ENCODE data around the gene MSRB1. TPM values are rescaled to one million over a fixed set of nuclear protein-coding genes. Genes with fewer than 3 reads are reported as not detected.

The MSRB1 gene
- total RNA-seq, 2 experiments from 2014 or later, result 13.2 to 13.9 TPM

- DNase-seq (no peak), ATAC-seq (no peak)
- ChIA-PET POLR2A (interaction anchor here (0.5 kb wide), 1 partner anchor 49 kb away, joined by 3 read pairs; no protein-coding TSS in a partner anchor), CTCF (no interaction called here)
- Mint-ChIP-seq H3K27ac (no peak overlapping the region), H3K4me3 (no peak overlapping the region), H3K27me3 (ENCODE audit: low read depth) (peaks cover 2% of the 10 kb centered on the region), H3K9me3 (ENCODE audit: insufficient read depth) (no peaks in the 10 kb centered on the region), H3K4me1 (ENCODE audit: low read depth) (no peaks in the 10 kb centered on the region), H3K36me3 (ENCODE audit: low read depth) (no peaks in the 10 kb centered on the region)
Observed at GRCh38 chr16:1895068-1895467, 47.9 kb downstream of the MSRB1 start.

GRCh38 chr16:1890708-1891050 lies 52.3 kb downstream of the MSRB1 start:
- ChIA-PET POLR2A (no interaction called here), CTCF (no interaction called here)
- no peaks in the 10 kb centered on the region for H3K36me3 Mint-ChIP-seq (ENCODE audit: low read depth)
- ATAC-seq, result no peak
- H3K4me3 Mint-ChIP-seq, result no peak overlapping the region
- no peaks in the 10 kb centered on the region for H3K4me1 Mint-ChIP-seq (ENCODE audit: low read depth)
- H3K9me3 Mint-ChIP-seq (ENCODE audit: insufficient read depth), result no peaks in the 10 kb centered on the region
- no peak for DNase-seq
- no peak overlapping the region for H3K27ac Mint-ChIP-seq
- H3K27me3 Mint-ChIP-seq (ENCODE audit: low read depth), result peaks cover 4% of the 10 kb centered on the region

GRCh38 chr16:1890024-1890707 lies 52.8 kb downstream of the MSRB1 start:
- DNase-seq (no peak), ATAC-seq (no peak)
- Mint-ChIP-seq H3K27me3 (ENCODE audit: low read depth) (peaks cover 4% of the 10 kb centered on the region), H3K9me3 (ENCODE audit: insufficient read depth) (no peaks in the 10 kb centered on the region), H3K4me3 (no peak overlapping the region), H3K27ac (no peak overlapping the region), H3K36me3 (ENCODE audit: low read depth) (no peaks in the 10 kb centered on the region), H3K4me1 (ENCODE audit: low read depth) (no peaks in the 10 kb centered on the region)
- CTCF ChIA-PET, result no interaction called here
- POLR2A ChIA-PET, result no interaction called here

Other genes starting within 250 kb of the MSRB1 start
- 10 to 100 TPM; 75.9 to 82.7 TPM for gene MAPK8IP3, start 237.0 kb downstream of the MSRB1 start, total RNA-seq
- gene NME3, start 171.7 kb downstream of the MSRB1 start, total RNA-seq, result 10 to 100 TPM; 41.3 to 41.4 TPM
- 10 to 100 TPM; 31.8 to 32.0 TPM for gene EME2, start 170.4 kb downstream of the MSRB1 start, total RNA-seq
- 100 to 1,000 TPM; 126 to 135 TPM for gene MRPS34, start 170.1 kb downstream of the MSRB1 start, total RNA-seq
- gene SPSB3, start 160.6 kb downstream of the MSRB1 start, total RNA-seq, result 10 to 100 TPM; 31.1 to 33.0 TPM
- gene NUBP2, start 160.2 kb downstream of the MSRB1 start, total RNA-seq, result 10 to 100 TPM; 58.5 to 61.8 TPM
- gene IGFALS, start 149.5 kb downstream of the MSRB1 start, total RNA-seq, result under 1 TPM in 1 of 2 experiments, not detected in 1; 0.13 TPM
- 10 to 100 TPM; 48.0 to 50.4 TPM for gene HAGH, start 116.4 kb downstream of the MSRB1 start, total RNA-seq
- gene FAHD1, start 116.0 kb downstream of the MSRB1 start, total RNA-seq, result 10 to 100 TPM; 14.5 to 14.6 TPM
- gene MEIOB, start 71.0 kb downstream of the MSRB1 start, total RNA-seq, result not detected
- not detected for gene HS3ST6, start 24.8 kb downstream of the MSRB1 start, total RNA-seq
- under 1 TPM in 1 of 2 experiments, not detected in 1; 0.53 TPM for gene RPL3L, start 11.5 kb upstream of the MSRB1 start, total RNA-seq
- 100 to 1,000 TPM; 141 to 147 TPM for gene NDUFB10, start 16.3 kb upstream of the MSRB1 start, total RNA-seq
- gene RPS2, start 21.6 kb upstream of the MSRB1 start, total RNA-seq, result 1,000 to 10,000 TPM; 2,821 to 2,910 TPM
- not detected for gene RNF151, start 23.7 kb upstream of the MSRB1 start, total RNA-seq
- 10 to 100 TPM; 37.6 to 37.9 TPM for gene TBL3, start 28.9 kb upstream of the MSRB1 start, total RNA-seq
- gene NOXO1, start 38.3 kb upstream of the MSRB1 start, total RNA-seq, result not detected
- gene GFER, start 41.0 kb upstream of the MSRB1 start, total RNA-seq, result 10 to 100 TPM; 27.2 to 30.5 TPM
- gene SYNGR3, start 46.8 kb upstream of the MSRB1 start, total RNA-seq, result 1 to 10 TPM; 2.6 to 3.4 TPM
- gene ZNF598, start 66.6 kb upstream of the MSRB1 start, total RNA-seq, result 10 to 100 TPM; 75.1 to 75.9 TPM
- under 1 TPM in 1 of 2 experiments, not detected in 1; 0.73 TPM for gene NPW, start 76.6 kb upstream of the MSRB1 start, total RNA-seq
- gene NHERF2, start 83.7 kb upstream of the MSRB1 start, total RNA-seq, result 1 to 10 TPM; 1.4 to 2.8 TPM
- 10 to 100 TPM; 29.9 to 35.3 TPM for gene NTHL1, start 104.6 kb upstream of the MSRB1 start, total RNA-seq
- 10 to 100 TPM; 87.9 to 97.4 TPM for gene TSC2, start 104.8 kb upstream of the MSRB1 start, total RNA-seq
- 10 to 100 TPM; 66.0 to 76.6 TPM for gene PKD1, start 192.7 kb upstream of the MSRB1 start, total RNA-seq
- gene RAB26, start 205.4 kb upstream of the MSRB1 start, total RNA-seq, result under 1 TPM; 0.26 to 0.31 TPM
- gene TRAF7, start 212.6 kb upstream of the MSRB1 start, total RNA-seq, result 10 to 100 TPM; 56.8 to 59.5 TPM